Heart left ventricle (tissue), 13 donors: ENCODE measurements around the gene PRKAG2.

Source experiments
- CTCF ChIP-seq, 12 donors: fragments of 200-600 bp; sonication (generic) in 4 of 12; IDR thresholded peaks; one replicate each; pipeline versions ENCODE4 v1.5.0 to v1.8.0; 2018 to 2022; ENCODE audit warnings: antibody characterized with exemption in 12 of 12, mild to moderate bottlenecking in 5 of 12
- POLR2A ChIP-seq, 2 donors: fragments of 450-650 bp; IDR thresholded peaks; one replicate each; pipeline ENCODE4 v1.6.1; 2017; ENCODE audit warnings: antibody characterized with exemption in 2 of 2, mild to moderate bottlenecking in 2 of 2, moderate library complexity in 2 of 2
- donor health status: ischemic (EF 13 %, LVEDD 7.1; RV severe dilation, severe dysfunction).
- donor health status: DM: no; HTN: yes; CAD: no.
- donor health status: DM: no; HTN: no; CAD: no.
- donor health status: ischemic (EF 25% LVEDD 6.9; RV normal size, moderate dysfunction).
- donor health status: ischemic (EF 25% LVEDD 5.7; RV mildly dilated, moderate dysfunction).
- donor health status: ischemic (EF 35%, LVEDD 5.7; RV mildly dilated, moderate dysfunction).
- donor health status: nonischemic (EF 11% LVEDD 7.7; RV severe dilation, severe dysfunction).
- donor health status: DM: yes; HTN: yes; CAD: no.
- donor health status: PGD.
- donor health status: ischemic (EF 29% LVEDD 5.4; RV normal size, mild dysfunction).
- donor health status: nonischemic (EF 23%, LVEDD 6.1; RV moderate dilation, normal function).

DNA sequence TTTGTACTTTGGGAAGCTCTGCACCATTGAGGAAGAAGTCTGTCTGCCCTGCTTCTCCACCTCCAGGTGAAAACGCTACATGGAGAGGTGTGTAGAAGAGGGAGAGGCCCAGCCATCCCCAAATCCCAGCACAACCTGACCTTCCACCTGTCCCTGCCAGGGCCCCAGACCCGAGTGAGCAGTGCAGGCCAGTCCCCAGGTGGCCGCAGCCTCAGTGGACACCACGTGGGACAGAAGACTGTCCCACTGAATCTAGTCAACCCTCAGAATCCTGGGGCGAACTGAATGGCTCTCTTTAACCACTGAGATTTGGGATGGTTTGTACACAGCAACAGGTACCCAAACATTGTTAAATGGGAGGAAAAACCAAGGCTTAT, 49.4 kb upstream of the PRKAG2 start:
- TF ChIP-seq CTCF (IDR thresholded peaks at IDR 0.05) (no peak), POLR2A (IDR thresholded peaks at IDR 0.05) (no peak)
